GM19455 (cell line): ENCODE measurements around the gene PAPOLG.
"Not testable (repeated sequence)": the region's sequence is repeated elsewhere in the genome, so short reads cannot be mapped to it uniquely, and the experiment has no call there.

Experiments used
- ATAC-seq: cut with Tn5 transposase; IDR thresholded peaks from one replicate; pipeline ENCODE4 v1.9.1; 2021; ENCODE audit not compliant: unreplicated experiment

PAPOLG gene

GRCh38 chr2:60771508-60771907 lies 15.4 kb downstream of the PAPOLG start:
- ATAC-seq = no peak

- no peak for ATAC-seq
These were observed 19.1 kb downstream of the PAPOLG start for GRCh38 chr2:60775048-60775639.

DNA sequence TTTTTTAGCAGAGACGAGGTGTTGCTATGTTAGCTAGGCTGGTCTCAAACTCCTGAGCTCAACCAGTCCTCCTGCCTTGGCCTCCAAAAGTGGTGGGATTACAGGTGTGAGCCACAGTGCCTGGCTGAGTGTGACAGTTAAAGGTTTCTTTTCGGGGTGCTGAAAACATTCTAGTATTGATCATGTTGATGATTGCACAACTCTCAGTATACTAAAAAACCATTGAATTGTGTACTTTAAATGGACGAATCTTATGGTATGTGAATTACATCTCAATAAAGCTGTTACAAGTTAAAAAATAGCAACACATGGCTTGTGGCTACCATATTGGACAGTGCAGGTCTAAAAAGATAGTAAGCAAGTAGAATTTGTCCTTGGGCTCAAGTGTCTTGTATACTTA lies 22.3 kb downstream of the PAPOLG start:
- no peak for ATAC-seq

GRCh38 chr2:60779426-60779825 lies 23.4 kb downstream of the PAPOLG start:
- no peak for ATAC-seq

DNA sequence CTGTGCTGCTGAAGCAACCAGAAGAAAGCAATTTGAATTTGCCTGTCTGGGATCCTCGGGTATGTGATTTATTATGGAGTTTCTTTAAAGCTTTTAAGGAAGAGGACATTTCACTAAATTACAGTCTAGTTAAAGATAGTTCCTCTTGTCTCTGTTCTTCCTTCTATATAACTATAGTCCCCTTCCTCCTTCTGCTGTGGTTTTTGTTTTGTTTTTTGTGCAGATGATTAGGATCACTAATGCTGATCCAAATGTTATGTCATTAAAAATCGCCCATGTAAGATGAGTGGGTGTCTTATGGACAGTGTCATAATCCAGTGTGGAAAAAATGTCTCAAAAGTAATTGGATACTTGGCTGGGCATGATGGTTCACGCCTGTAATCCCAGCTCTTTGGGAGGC lies 24.7 kb downstream of the PAPOLG start:
- ATAC-seq = no peak

DNA sequence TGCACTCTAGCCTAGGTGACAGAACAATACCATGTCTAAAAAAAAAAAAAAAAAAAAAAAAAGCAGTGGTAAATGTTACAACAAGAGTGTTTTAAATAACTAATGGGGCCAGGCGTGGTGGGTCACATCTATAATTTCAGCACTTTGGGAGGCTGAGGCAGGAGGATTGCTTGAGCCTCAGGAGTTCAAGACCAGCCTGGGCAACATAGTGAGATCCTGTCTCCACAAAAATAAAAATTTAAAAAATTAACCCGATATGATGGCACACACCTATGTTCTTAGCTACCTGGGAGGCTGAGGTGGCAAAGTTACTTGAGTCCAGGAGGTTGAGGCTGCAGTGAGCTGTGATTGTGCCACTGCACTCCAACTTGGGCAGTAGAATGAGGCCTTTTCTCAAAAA lies 37.1 kb downstream of the PAPOLG start:
- no peak for ATAC-seq

- ATAC-seq = no peak
These were observed 38.3 kb downstream of the PAPOLG start for GRCh38 chr2:60794271-60794863.

DNA sequence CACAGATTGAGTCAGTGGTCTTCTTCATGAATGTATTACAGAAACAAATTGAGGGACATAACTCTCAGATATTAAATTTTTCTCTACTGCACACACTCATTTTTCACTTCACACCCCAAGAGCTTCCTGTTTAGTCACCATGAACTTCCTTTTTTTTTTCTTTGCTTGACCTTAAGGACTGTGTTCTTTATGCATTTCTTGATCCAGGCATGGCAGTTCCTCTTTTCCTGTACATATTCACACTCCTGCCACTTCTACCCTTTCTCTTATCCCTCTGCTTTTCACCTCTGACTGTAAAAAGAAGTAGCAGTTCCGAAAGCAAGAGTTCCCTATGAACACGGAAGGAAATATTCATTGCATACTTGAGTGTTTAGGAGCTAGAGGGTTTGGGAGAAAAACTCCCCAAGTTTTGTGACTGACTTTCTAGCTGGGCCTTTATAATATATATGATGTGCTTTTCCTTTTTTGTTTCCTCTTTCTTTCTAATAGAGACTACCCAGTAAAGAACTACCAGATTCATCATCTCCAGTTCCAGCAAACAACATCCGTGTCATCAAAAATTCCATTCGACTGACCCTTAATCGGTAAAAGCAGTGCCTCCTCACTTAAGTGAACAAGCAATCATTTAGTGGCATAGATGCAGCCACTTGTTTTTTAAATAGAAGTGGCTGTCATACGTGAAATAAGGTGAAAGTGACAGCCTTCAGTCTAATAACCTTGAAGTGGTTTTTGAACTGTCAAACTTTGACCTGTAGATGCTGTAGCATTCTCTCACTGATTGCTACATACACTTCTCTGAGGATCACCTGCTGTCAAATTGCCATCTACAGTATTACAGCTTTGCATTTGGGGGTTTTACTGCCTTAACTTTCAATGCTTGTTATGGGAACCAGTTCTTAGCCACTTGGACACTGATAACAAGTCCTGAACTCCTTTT lies 40.8 kb downstream of the PAPOLG start:
- ATAC-seq = no peak

- no peak for ATAC-seq
These were observed 48.4 kb downstream of the PAPOLG start for GRCh38 chr2:60804473-60804872.

DNA sequence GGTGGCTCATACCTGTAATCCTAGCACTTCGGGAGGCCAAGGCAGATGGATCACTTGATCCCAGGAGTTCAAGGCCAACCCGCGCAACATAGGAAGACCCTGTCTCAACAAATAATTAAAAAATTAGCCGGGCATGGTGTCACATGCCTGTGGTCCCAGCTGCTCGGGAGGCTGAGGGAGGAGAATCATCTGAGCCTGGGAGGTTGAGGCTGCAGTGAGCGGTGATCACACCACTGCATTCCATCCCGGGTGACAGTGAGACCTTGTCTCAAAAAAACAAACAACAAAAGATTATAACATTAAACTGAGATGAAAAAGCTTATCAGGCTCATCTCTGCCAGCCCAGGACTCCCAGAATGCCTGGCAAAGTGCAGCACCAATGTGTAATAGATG lies 50.5 kb downstream of the PAPOLG start:
- no peak for ATAC-seq

DNA sequence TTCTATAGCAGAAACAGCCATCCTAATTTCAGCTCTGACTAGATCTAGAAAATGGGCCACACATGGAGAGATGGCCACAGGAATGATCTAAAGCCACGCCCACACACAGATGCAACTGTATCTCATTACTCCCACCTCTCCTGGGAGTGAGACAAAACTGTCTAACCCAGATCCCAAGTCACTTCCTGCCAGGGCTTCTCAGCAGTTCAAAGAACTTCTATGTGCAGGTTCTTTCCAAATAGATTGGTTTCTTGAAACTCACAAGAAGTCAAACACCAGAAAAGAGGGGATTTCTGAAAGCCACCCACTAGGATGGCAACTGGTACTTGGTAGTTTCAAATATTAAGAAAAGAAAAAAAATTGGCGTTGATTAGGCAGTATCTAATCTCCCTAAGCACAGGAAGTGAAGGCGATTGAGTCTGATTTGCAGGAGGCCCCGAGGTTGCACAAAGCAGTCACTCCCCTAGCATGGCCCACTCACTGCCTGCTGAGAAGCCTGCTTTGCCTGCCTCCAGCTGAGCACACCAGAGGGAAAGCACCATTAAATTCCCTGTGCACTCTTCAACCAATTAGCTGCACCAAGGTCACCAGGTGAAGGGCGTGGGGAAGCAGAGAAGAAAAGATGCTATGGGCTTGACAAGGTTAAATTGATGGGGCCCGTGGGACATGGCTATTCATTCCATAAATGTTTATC lies 51.1 kb downstream of the PAPOLG start:
- peak; percentile 57 for ATAC-seq

- ATAC-seq = no peak
These were observed 52.3 kb downstream of the PAPOLG start for GRCh38 chr2:60808330-60808801.

DNA sequence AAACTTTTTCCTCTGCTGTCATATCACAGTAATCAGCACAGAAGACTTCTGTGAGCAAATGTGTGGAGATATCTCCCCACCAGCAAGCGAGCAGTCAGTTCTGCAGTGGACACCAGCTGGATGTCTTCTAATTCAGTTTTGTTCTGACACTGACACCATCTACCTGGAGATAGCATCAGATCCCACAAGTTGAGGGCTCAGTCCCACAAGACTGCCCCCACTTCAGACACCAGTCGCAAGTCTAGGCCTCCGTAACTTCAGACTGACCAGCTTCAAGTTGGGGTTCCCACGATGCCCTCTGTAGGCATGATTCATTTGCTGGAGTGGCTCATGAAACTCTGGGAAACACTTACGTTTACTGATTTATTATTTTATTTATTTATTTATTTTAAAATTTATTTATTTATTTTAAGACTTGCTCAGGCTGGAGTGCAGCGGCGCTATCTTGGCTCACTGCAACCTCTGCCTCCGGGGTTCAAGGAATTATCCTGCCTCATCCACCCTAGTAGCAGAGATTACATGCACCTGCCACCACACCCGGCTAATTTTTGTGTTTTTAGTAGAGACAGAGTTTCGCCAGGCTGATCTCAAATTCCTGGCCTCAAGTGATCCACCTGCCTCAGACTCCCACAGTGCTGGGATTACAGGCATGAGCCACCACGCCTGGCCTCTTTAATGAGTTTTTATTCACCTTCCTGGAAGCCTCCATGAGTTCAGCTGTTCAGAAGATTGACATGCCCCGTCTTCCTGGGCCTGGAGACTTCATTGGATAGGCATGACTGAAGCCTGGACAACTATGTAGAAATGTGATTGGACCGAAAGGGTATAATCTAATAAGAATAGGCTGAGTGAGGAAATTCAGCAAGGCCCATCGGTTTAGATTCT lies 55.7 kb downstream of the PAPOLG start:
- no peak for ATAC-seq

GRCh38 chr2:60817191-60817590 lies 61.1 kb downstream of the PAPOLG start:
- not testable (repeated sequence) for ATAC-seq

- no peak for ATAC-seq
These were observed 62.2 kb downstream of the PAPOLG start for GRCh38 chr2:60818272-60818671.

- no peak for ATAC-seq
These were observed 63.2 kb downstream of the PAPOLG start for GRCh38 chr2:60819155-60819862.

DNA sequence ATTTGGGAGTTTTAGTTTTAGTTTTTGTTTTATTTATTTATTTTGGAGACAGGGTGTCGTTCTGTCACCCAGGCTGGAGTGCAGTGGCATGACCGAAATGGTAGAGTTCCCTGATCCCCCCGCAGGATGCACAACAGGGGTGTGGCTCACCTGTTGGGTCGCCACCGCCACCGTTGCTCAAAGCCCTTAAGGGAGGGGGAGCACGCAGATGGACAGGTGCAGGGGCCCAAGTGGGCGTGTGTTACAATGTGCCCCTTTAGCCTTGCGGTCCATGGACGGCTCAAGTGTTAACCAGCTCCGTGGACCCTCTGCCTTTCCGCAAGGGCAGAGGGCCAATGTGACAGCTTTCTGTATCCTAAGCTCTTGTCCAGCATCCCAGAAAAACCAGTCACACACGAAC lies 63.9 kb downstream of the PAPOLG start:
- ATAC-seq = no peak

DNA sequence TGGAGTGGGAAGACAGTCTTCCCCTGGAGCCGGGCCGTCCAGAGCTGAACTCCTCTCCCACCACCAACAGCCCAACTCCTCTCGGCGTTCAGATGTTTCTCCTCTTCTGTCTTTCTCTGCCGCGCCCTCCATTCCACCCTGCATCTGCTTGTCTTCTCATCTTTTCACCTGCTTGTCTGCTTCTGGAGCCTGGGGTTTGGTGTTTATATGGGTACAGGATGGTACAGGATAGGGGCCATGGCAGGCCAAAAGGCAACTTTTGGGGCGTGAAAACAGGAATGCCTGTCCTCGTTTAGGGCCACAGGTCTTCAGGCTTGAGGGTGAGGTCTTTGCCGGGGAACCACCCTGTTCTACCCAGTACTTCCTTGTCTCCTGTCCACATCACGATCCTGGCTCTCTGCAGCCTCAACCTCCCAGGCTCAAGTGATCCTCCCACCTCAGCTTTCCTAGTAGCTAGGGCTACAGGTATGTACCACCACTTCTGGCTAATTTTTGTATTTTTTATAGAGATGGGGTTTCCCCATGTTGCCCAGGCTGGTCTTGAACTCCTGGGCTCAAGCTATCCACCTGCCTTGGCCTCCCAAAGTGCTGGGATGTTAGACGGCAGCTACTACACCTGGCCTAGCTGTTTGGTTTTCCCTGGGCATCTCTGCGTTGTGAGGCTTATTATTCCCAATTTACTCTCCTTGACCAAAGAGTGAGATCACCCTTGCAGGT lies 64.5 kb downstream of the PAPOLG start:
- no peak for ATAC-seq

GRCh38 chr2:60821133-60821469 lies 65.0 kb downstream of the PAPOLG start:
- ATAC-seq = no peak
